ENCODE results near the gene TRIO.

- TF ChIP-seq ARNT (IDR thresholded peaks at IDR 0.05), result no peak
- TF ChIP-seq SUZ12 (IDR thresholded peaks at IDR 0.05), result no peak
- no peak for TF ChIP-seq FOXA1 (IDR thresholded peaks at IDR 0.05)
- no peak for TF ChIP-seq BHLHE40 (IDR thresholded peaks at IDR 0.05; ENCODE audit: borderline replicate concordance)
- TF ChIP-seq SP1 (IDR thresholded peaks at IDR 0.05), result no peak
- TF ChIP-seq HDGF (IDR thresholded peaks at IDR 0.05; ENCODE audit: borderline replicate concordance), result no peak
- no peak for TF ChIP-seq FOXM1 (IDR thresholded peaks at IDR 0.05; ENCODE audit: borderline replicate concordance)
- no peak for TF ChIP-seq NFRKB (IDR thresholded peaks at IDR 0.05)
- TF ChIP-seq CTBP1 (IDR thresholded peaks at IDR 0.05; ENCODE audit: borderline replicate concordance), result no peak
- TF ChIP-seq ELF4 (IDR thresholded peaks at IDR 0.05), result no peak
- no peak for TF ChIP-seq LEF1 (IDR thresholded peaks at IDR 0.05; ENCODE audit: borderline replicate concordance)
- no peak for TF ChIP-seq ZNF384 (IDR thresholded peaks at IDR 0.05)
- no peak for TF ChIP-seq L3MBTL2 (conservative IDR thresholded peaks at IDR 0.05)
These were observed 41.2 kb upstream of the TRIO start for GRCh38 chr5:14101922-14102321.
